Measurements from ENCODE around the gene OR10J1.
"Not testable (repeated sequence)": the region's sequence is repeated elsewhere in the genome, so short reads cannot be mapped to it uniquely, and the experiment has no call there.

OR10J1 gene

GRCh38 chr1:159439422-159439821 lies at the start of gene OR10J1:
TSS of gene OR10J1 (plus strand) at chr1:159439722. CDS start at chr1:159439792, 70 bp downstream.
- DNase-seq, result no peak

- no peak for DNase-seq
Observed at GRCh38 chr1:159406821-159407220, 32.7 kb upstream of the OR10J1 start.

- no peak for DNase-seq
Observed at GRCh38 chr1:159408862-159409400, 30.6 kb upstream of the OR10J1 start.

GRCh38 chr1:159421821-159422220 lies 17.7 kb upstream of the OR10J1 start:
- DNase-seq, result no peak

GRCh38 chr1:159428536-159428935 lies 11.0 kb upstream of the OR10J1 start:
- no peak for DNase-seq

- no peak for DNase-seq
Observed at GRCh38 chr1:159429074-159429861, 10.3 kb upstream of the OR10J1 start.

- DNase-seq, result no peak
Observed at GRCh38 chr1:159430985-159431384, 8.5 kb upstream of the OR10J1 start.

- DNase-seq, result no peak
Observed at GRCh38 chr1:159431904-159432303, 7.6 kb upstream of the OR10J1 start, which contains the start of gene OR10J4. TSS of gene OR10J4 (plus strand) at chr1:159432204.

- DNase-seq, result no peak
Observed at GRCh38 chr1:159436469-159436868, 3.1 kb upstream of the OR10J1 start.

GRCh38 chr1:159441360-159441759 lies 1.8 kb downstream of the OR10J1 start:
- no peak for DNase-seq

- DNase-seq, result no peak
Observed at GRCh38 chr1:159442428-159442827, 2.9 kb downstream of the OR10J1 start.

- no peak for DNase-seq
Observed at GRCh38 chr1:159443066-159443750, 3.7 kb downstream of the OR10J1 start.

- DNase-seq, result no peak
Observed at GRCh38 chr1:159444511-159444910, 5.0 kb downstream of the OR10J1 start.

GRCh38 chr1:159448181-159448580 lies 8.7 kb downstream of the OR10J1 start:
- DNase-seq, result no peak

GRCh38 chr1:159449605-159450004 lies 10.1 kb downstream of the OR10J1 start:
- DNase-seq, result not testable (repeated sequence)

GRCh38 chr1:159459551-159459950 lies 20.0 kb downstream of the OR10J1 start:
- no peak for DNase-seq

- no peak for DNase-seq
Observed at GRCh38 chr1:159465191-159465603, 25.7 kb downstream of the OR10J1 start.

- no peak for DNase-seq
Observed at GRCh38 chr1:159468321-159468720, 28.8 kb downstream of the OR10J1 start.

GRCh38 chr1:159469921-159470533 lies 30.5 kb downstream of the OR10J1 start:
- no peak for DNase-seq

- DNase-seq, result no peak
Observed at GRCh38 chr1:159473335-159473734, 33.8 kb downstream of the OR10J1 start.

GRCh38 chr1:159474926-159475325 lies 35.4 kb downstream of the OR10J1 start:
- DNase-seq, result no peak

- no peak for DNase-seq
Observed at GRCh38 chr1:159483501-159483900, 44.0 kb downstream of the OR10J1 start.
